Astrocyte (in vitro differentiated cells and primary cell): ENCODE data around the gene HEG1. TPM values are rescaled to one million over a fixed set of nuclear protein-coding genes. Genes with fewer than 3 reads are reported as not detected.

Experiments used
- DNase-seq: peaks from one replicate; pipeline ENCODE4 v3.0.0-alpha.2; 2010; ENCODE audit warnings: low read depth
- FAIRE-seq: peaks from 2 replicates; lab custom pipeline; 2011; peaks lifted over from hg19 to GRCh38; lab: Jason Lieb, UNC
- H2AFZ ChIP-seq: 2 replicates; pipeline ENCODE4 v1.6.0; 2012; ENCODE audit warnings: low read depth, low read length, inconsistent platforms
- H3K27ac ChIP-seq: 2 replicates; pipeline ENCODE4 v1.5.1; 2011; ENCODE audit warnings: low read depth, low read length, inconsistent platforms
- H3K27me3 ChIP-seq: 2 replicates; pipeline ENCODE4 v1.6.0; 2011; ENCODE audit warnings: low read length, inconsistent platforms; ENCODE audit not compliant: insufficient read depth
- H3K36me3 ChIP-seq: 2 replicates; pipeline ENCODE4 v1.5.1; 2011; ENCODE audit warnings: low read length, inconsistent platforms; ENCODE audit not compliant: insufficient read depth
- H3K4me1 ChIP-seq: 2 replicates; pipeline ENCODE4 v1.5.1; 2011; ENCODE audit warnings: low read length, inconsistent platforms; ENCODE audit not compliant: insufficient read depth
- H3K4me2 ChIP-seq: 2 replicates; pipeline ENCODE4 v1.6.0; 2012; ENCODE audit warnings: low read length, inconsistent platforms
- H3K4me3 ChIP-seq: 2 replicates; pipeline ENCODE4 v1.5.1; 2011; ENCODE audit warnings: low read depth, mild to moderate bottlenecking, low read length, inconsistent platforms; ENCODE audit not compliant: insufficient read depth
- H3K79me2 ChIP-seq: 2 replicates; pipeline ENCODE4 v1.6.0; 2012; ENCODE audit warnings: mild to moderate bottlenecking, low read length, inconsistent platforms; ENCODE audit not compliant: insufficient read depth
- H3K9ac ChIP-seq: 2 replicates; pipeline ENCODE4 v1.6.0; 2012; ENCODE audit warnings: mild to moderate bottlenecking, low read length, inconsistent platforms
- H3K9me3 ChIP-seq: 2 replicates; pipeline ENCODE4 v1.5.1; 2012; ENCODE audit warnings: low read depth, mild to moderate bottlenecking, low read length, inconsistent platforms; ENCODE audit not compliant: insufficient read depth
- H4K20me1 ChIP-seq: 2 replicates; pipeline ENCODE4 v1.6.0; 2012; ENCODE audit warnings: low read length, inconsistent platforms; ENCODE audit not compliant: insufficient read depth
- H3K27ac Mint-ChIP-seq: one replicate; pipeline ENCODE4 v1.8.0; 2021; ENCODE audit warnings: mild to moderate bottlenecking, mixed read lengths; ENCODE audit not compliant: unreplicated experiment
- H3K27me3 Mint-ChIP-seq: one replicate; pipeline ENCODE4 v1.8.0; 2021; ENCODE audit warnings: low read depth, mixed read lengths; ENCODE audit not compliant: unreplicated experiment
- H3K36me3 Mint-ChIP-seq: one replicate; pipeline ENCODE4 v1.8.0; 2021; ENCODE audit warnings: low read depth, mixed read lengths; ENCODE audit not compliant: unreplicated experiment
- H3K4me1 Mint-ChIP-seq: one replicate; pipeline ENCODE4 v1.8.0; 2021; ENCODE audit warnings: low read depth, mixed read lengths; ENCODE audit not compliant: unreplicated experiment
- H3K4me3 Mint-ChIP-seq: one replicate; pipeline ENCODE4 v1.8.0; 2021; ENCODE audit warnings: mild to moderate bottlenecking, moderate library complexity, mixed read lengths; ENCODE audit not compliant: unreplicated experiment
- H3K9me3 Mint-ChIP-seq: one replicate; pipeline ENCODE4 v1.8.0; 2021; ENCODE audit warnings: mild to moderate bottlenecking, mixed read lengths; ENCODE audit not compliant: unreplicated experiment
- CTCF ChIP-seq: IDR thresholded peaks from 2 replicates; pipeline ENCODE4 v1.5.1; 2011; ENCODE audit warnings: low read depth, mild to moderate bottlenecking, inconsistent platforms, low read length, moderate library complexity; ENCODE audit not compliant: insufficient read depth
- EZH2 ChIP-seq: IDR thresholded peaks from 2 replicates; pipeline ENCODE4 v1.6.1; 2012; ENCODE audit warnings: mild to moderate bottlenecking, low read length, inconsistent platforms; ENCODE audit not compliant: insufficient read depth
- total RNA-seq: library from RNA; stranded (reverse); gene quantifications from 2 replicates; pipeline ENCODE4 v1.2.1, GENCODE V29; 2021

The HEG1 gene
- total RNA-seq, 1 donor from 2014 or later: 65.7 TPM

GRCh38 chr3:124935794-124936542 is 119.8 kb downstream of the HEG1 start:
- no peak overlapping the region for H3K4me3 Mint-ChIP-seq
- H3K27ac Mint-ChIP-seq: no peak overlapping the region
- H3K9me3 ChIP-seq: no peaks in the 10 kb centered on the region
- H3K36me3 ChIP-seq: no peaks in the 10 kb centered on the region
- H3K9ac ChIP-seq: no peak overlapping the region
- no peak for TF ChIP-seq CTCF
- no peak for TF ChIP-seq EZH2
- H3K36me3 Mint-ChIP-seq: no peaks in the 10 kb centered on the region
- H3K4me1 ChIP-seq: no peaks in the 10 kb centered on the region
- H3K4me1 Mint-ChIP-seq: no peaks in the 10 kb centered on the region
- H3K27ac ChIP-seq: no peak overlapping the region
- no peaks in the 10 kb centered on the region for H4K20me1 ChIP-seq
- H3K9me3 Mint-ChIP-seq: peaks cover 2% of the 10 kb centered on the region
- no peaks in the 10 kb centered on the region for H3K79me2 ChIP-seq
- no peaks in the 10 kb centered on the region for H3K27me3 ChIP-seq
- DNase-seq: no peak
- H3K27me3 Mint-ChIP-seq: peaks cover 9% of the 10 kb centered on the region
- H3K4me2 ChIP-seq: no peak overlapping the region
- no peak overlapping the region for H2AFZ ChIP-seq
- FAIRE-seq: no peak
- H3K4me3 ChIP-seq: no peak overlapping the region

GRCh38 chr3:124935264-124935663 is 120.5 kb downstream of the HEG1 start:
- H3K4me2 ChIP-seq: no peak overlapping the region
- Mint-ChIP-seq H3K4me3 (no peak overlapping the region), H3K27ac (no peak overlapping the region), H3K36me3 (no peaks in the 10 kb centered on the region), H3K4me1 (no peaks in the 10 kb centered on the region), H3K9me3 (peaks cover 2% of the 10 kb centered on the region), H3K27me3 (peaks cover 12% of the 10 kb centered on the region)
- DNase-seq: no peak
- FAIRE-seq: no peak
- no peak overlapping the region for H3K9ac ChIP-seq
- TF ChIP-seq CTCF: no peak
- no peak for TF ChIP-seq EZH2
- H3K36me3 ChIP-seq: no peaks in the 10 kb centered on the region
- H3K4me1 ChIP-seq: no peaks in the 10 kb centered on the region
- H3K9me3 ChIP-seq: no peaks in the 10 kb centered on the region
- H3K79me2 ChIP-seq: no peaks in the 10 kb centered on the region
- no peak overlapping the region for H2AFZ ChIP-seq
- no peaks in the 10 kb centered on the region for H4K20me1 ChIP-seq
- no peak overlapping the region for H3K27ac ChIP-seq
- no peaks in the 10 kb centered on the region for H3K27me3 ChIP-seq
- no peak overlapping the region for H3K4me3 ChIP-seq

- Histone ChIP-seq H3K4me3 (no peak within 1 kb of the TSS), H3K9ac (no peak within 1 kb of the TSS), H3K79me2 (no peaks in the 10 kb centered on the region), H4K20me1 (no peaks in the 10 kb centered on the region), H3K27ac (no peak within 1 kb of the TSS), H3K4me1 (no peaks in the 10 kb centered on the region), H3K36me3 (no peaks in the 10 kb centered on the region), H3K4me2 (no peak within 1 kb of the TSS), H3K27me3 (peaks cover under 1% of the 10 kb centered on the region), H3K9me3 (no peaks in the 10 kb centered on the region), H2AFZ (no peak within 1 kb of the TSS)
- Mint-ChIP-seq H3K9me3 (no peaks in the 10 kb centered on the region), H3K36me3 (no peaks in the 10 kb centered on the region), H3K4me1 (no peaks in the 10 kb centered on the region), H3K27me3 (peaks cover 18% of the 10 kb centered on the region), H3K4me3 (no peak within 1 kb of the TSS), H3K27ac (peak within 1 kb of the TSS; percentile 7)
- no peak for FAIRE-seq
- TF ChIP-seq CTCF: no peak
- no peak for TF ChIP-seq EZH2
- no peak for DNase-seq
These were observed 121.2 kb downstream of the HEG1 start, which contains the start of gene MUC13 for GRCh38 chr3:124934577-124934976. Gene MUC13 (minus strand): TSS chr3:124934751. CDS start chr3:124934712, 39 bp downstream.
